ENCODE measurements around the gene PDCD2L. TPM values are rescaled to one million over a fixed set of nuclear protein-coding genes. Genes with fewer than 3 reads are reported as not detected.
"Not testable (repeated sequence)": the region's sequence is repeated elsewhere in the genome, so short reads cannot be mapped to it uniquely, and the experiment has no call there.

The PDCD2L gene
- total RNA-seq, 1 experiment from 2014 or later = 43.4 TPM

- TF ChIP-seq, protein P1, sequence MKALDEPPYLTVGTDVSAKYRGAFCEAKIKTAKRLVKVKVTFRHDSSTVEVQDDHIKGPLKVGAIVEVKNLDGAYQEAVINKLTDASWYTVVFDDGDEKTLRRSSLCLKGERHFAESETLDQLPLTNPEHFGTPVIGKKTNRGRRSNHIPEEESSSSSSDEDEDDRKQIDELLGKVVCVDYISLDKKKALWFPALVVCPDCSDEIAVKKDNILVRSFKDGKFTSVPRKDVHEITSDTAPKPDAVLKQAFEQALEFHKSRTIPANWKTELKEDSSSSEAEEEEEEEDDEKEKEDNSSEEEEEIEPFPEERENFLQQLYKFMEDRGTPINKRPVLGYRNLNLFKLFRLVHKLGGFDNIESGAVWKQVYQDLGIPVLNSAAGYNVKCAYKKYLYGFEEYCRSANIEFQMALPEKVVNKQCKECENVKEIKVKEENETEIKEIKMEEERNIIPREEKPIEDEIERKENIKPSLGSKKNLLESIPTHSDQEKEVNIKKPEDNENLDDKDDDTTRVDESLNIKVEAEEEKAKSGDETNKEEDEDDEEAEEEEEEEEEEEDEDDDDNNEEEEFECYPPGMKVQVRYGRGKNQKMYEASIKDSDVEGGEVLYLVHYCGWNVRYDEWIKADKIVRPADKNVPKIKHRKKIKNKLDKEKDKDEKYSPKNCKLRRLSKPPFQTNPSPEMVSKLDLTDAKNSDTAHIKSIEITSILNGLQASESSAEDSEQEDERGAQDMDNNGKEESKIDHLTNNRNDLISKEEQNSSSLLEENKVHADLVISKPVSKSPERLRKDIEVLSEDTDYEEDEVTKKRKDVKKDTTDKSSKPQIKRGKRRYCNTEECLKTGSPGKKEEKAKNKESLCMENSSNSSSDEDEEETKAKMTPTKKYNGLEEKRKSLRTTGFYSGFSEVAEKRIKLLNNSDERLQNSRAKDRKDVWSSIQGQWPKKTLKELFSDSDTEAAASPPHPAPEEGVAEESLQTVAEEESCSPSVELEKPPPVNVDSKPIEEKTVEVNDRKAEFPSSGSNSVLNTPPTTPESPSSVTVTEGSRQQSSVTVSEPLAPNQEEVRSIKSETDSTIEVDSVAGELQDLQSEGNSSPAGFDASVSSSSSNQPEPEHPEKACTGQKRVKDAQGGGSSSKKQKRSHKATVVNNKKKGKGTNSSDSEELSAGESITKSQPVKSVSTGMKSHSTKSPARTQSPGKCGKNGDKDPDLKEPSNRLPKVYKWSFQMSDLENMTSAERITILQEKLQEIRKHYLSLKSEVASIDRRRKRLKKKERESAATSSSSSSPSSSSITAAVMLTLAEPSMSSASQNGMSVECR (CRISPR knock-in tag; IDR thresholded peaks at IDR 0.05; ENCODE audit: borderline replicate concordance) = no peak
These were observed 49.9 kb downstream of the PDCD2L start (continued) for GRCh38 chr19:34454091-34454490.

- Mint-ChIP-seq H3K4me1 (peaks cover 19% of the 10 kb centered on the region), H3K9me3 (no peaks in the 10 kb centered on the region), H3K27me3 (ENCODE audit: low read depth) (no peaks in the 10 kb centered on the region), H3K27ac (no peak overlapping the region), H3K4me3 (no peak overlapping the region), H3K36me3 (peaks cover 66% of the 10 kb centered on the region)
- ChIA-PET POLR2A (no interaction called here), CTCF (no interaction called here)
- DNase-seq (ENCODE audit: low spot score) (no peak), ATAC-seq (no peak)
- TF ChIP-seq NR2C2 (CRISPR knock-in tag; IDR thresholded peaks at IDR 0.05) = no peak
- no peak for TF ChIP-seq NFE2L1 (CRISPR knock-in tag; IDR thresholded peaks at IDR 0.05)
- TF ChIP-seq, protein P2, sequence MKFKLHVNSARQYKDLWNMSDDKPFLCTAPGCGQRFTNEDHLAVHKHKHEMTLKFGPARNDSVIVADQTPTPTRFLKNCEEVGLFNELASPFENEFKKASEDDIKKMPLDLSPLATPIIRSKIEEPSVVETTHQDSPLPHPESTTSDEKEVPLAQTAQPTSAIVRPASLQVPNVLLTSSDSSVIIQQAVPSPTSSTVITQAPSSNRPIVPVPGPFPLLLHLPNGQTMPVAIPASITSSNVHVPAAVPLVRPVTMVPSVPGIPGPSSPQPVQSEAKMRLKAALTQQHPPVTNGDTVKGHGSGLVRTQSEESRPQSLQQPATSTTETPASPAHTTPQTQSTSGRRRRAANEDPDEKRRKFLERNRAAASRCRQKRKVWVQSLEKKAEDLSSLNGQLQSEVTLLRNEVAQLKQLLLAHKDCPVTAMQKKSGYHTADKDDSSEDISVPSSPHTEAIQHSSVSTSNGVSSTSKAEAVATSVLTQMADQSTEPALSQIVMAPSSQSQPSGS (CRISPR knock-in tag; IDR thresholded peaks at IDR 0.05; ENCODE audit: borderline replicate concordance, low read depth) = no peak
- no peak for TF ChIP-seq GRHL2 (CRISPR knock-in tag; IDR thresholded peaks at IDR 0.05; ENCODE audit: insufficient replicate concordance, severe bottlenecking)
- TF ChIP-seq, protein P3, sequence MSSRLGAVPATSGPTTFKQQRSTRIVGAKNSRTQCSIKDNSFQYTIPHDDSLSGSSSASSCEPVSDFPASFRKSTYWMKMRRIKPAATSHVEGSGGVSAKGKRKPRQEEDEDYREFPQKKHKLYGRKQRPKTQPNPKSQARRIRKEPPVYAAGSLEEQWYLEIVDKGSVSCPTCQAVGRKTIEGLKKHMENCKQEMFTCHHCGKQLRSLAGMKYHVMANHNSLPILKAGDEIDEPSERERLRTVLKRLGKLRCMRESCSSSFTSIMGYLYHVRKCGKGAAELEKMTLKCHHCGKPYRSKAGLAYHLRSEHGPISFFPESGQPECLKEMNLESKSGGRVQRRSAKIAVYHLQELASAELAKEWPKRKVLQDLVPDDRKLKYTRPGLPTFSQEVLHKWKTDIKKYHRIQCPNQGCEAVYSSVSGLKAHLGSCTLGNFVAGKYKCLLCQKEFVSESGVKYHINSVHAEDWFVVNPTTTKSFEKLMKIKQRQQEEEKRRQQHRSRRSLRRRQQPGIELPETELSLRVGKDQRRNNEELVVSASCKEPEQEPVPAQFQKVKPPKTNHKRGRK (CRISPR knock-in tag; IDR thresholded peaks at IDR 0.05; ENCODE audit: borderline replicate concordance) = no peak
- TF ChIP-seq TEAD1 (CRISPR knock-in tag; IDR thresholded peaks at IDR 0.05) = no peak
- TF ChIP-seq AFF4 (CRISPR knock-in tag; IDR thresholded peaks at IDR 0.05; ENCODE audit: borderline replicate concordance) = no peak
These were observed 50.5 kb downstream of the PDCD2L start for GRCh38 chr19:34454685-34455084.

GRCh38 chr19:34455783-34456480 is 51.7 kb downstream of the PDCD2L start:
- H3K27ac Mint-ChIP-seq; H3K4me3 Mint-ChIP-seq; ATAC-seq; DNase-seq (ENCODE audit: low spot score); H3K27me3 Mint-ChIP-seq (ENCODE audit: low read depth); CTCF ChIA-PET; H3K9me3 Mint-ChIP-seq; POLR2A ChIA-PET: not testable (repeated sequence)
- H3K36me3 Mint-ChIP-seq = peaks cover 71% of the 10 kb centered on the region
- peaks cover 19% of the 10 kb centered on the region for H3K4me1 Mint-ChIP-seq

All from WTC11 (cell line).